Upper lobe of right lung (tissue), 1 donor: Measurements from ENCODE around the gene SLF2. TPM values are rescaled to one million over a fixed set of nuclear protein-coding genes. Genes with fewer than 3 reads are reported as not detected.

Experiments
- ATAC-seq: fragments of 200-7000 bp; cut with Tn5 transposase; one replicate; pipeline ENCODE4 v1.9.1; 2020; ENCODE audit warnings: mild to moderate bottlenecking, moderate library complexity
- DNase-seq: peaks from one replicate; pipeline ENCODE4 v3.0.0-alpha.2; 2020
- H3K27ac ChIP-seq: fragments of 200-600 bp; one replicate; pipeline ENCODE4 v1.8.0; 2022
- H3K27me3 ChIP-seq: fragments of 200-600 bp; one replicate; pipeline ENCODE4 v1.8.0; 2022; ENCODE audit warnings: mild to moderate bottlenecking
- H3K36me3 ChIP-seq: fragments of 200-600 bp; one replicate; pipeline ENCODE4 v1.8.0; 2022
- H3K4me1 ChIP-seq: fragments of 200-600 bp; one replicate; pipeline ENCODE4 v1.8.0; 2022
- H3K4me3 ChIP-seq: fragments of 200-600 bp; one replicate; pipeline ENCODE4 v1.8.0; 2022; ENCODE audit warnings: mild to moderate bottlenecking
- H3K9me3 ChIP-seq: fragments of 200-600 bp; one replicate; pipeline ENCODE4 v1.8.0; 2022
- intact Hi-C: fragments of 100-400 bp; cut with DNase I; formaldehyde crosslinking; loops from one replicate; pipeline ENCODE4 v1.11.0; 2022
- total RNA-seq: library from RNA; stranded (reverse); fragmentation: NEBNext Ultra II Directional; extraction: Animal tissue kit (Norgen Biotek cat#: 25700); gene quantifications from one replicate; pipeline ENCODE4 v1.2.1, GENCODE V29; 2021
- TF ChIP-seq, protein P1 (sequence below): fragments of 200-600 bp; IDR thresholded peaks from one replicate; pipeline ENCODE4 v1.8.0; 2022; ENCODE audit warnings: antibody characterized with exemption
- donor health status: DM: no; HTN: yes; CAD: no; lungs with severe emphysema.

The SLF2 gene
- total RNA-seq, 1 donor from 2014 or later = 32.9 TPM

DNA sequence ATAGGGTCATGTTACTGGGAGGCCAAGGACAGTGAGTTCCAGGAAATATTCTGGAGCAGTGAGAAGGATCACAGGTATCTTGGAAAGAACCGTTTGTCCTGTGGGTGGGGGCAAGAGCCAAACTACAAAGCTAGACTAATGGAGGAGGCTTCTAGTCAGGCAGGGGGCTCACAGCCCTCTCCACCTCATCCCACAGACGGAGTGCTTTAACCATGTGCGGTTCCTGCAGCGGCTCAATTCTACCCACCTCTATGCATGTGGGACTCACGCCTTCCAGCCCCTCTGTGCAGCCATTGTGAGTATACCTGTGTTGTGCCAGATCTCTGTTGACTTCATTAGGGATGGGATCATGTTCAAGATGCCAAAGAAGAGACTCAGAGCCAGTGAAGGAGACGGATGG lies 64.7 kb downstream of the SLF2 start:
- H3K27ac ChIP-seq = no peak overlapping the region
- H3K9me3 ChIP-seq = no peaks in the 10 kb centered on the region
- ATAC-seq (no peak), DNase-seq (no peak)
- TF ChIP-seq, protein P1, sequence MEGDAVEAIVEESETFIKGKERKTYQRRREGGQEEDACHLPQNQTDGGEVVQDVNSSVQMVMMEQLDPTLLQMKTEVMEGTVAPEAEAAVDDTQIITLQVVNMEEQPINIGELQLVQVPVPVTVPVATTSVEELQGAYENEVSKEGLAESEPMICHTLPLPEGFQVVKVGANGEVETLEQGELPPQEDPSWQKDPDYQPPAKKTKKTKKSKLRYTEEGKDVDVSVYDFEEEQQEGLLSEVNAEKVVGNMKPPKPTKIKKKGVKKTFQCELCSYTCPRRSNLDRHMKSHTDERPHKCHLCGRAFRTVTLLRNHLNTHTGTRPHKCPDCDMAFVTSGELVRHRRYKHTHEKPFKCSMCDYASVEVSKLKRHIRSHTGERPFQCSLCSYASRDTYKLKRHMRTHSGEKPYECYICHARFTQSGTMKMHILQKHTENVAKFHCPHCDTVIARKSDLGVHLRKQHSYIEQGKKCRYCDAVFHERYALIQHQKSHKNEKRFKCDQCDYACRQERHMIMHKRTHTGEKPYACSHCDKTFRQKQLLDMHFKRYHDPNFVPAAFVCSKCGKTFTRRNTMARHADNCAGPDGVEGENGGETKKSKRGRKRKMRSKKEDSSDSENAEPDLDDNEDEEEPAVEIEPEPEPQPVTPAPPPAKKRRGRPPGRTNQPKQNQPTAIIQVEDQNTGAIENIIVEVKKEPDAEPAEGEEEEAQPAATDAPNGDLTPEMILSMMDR = no peak
- intact Hi-C loops = no loop called here
- H3K36me3 ChIP-seq = peaks cover 21% of the 10 kb centered on the region
- H3K4me1 ChIP-seq = no peaks in the 10 kb centered on the region
- H3K4me3 ChIP-seq = no peak overlapping the region
- no peaks in the 10 kb centered on the region for H3K27me3 ChIP-seq

DNA sequence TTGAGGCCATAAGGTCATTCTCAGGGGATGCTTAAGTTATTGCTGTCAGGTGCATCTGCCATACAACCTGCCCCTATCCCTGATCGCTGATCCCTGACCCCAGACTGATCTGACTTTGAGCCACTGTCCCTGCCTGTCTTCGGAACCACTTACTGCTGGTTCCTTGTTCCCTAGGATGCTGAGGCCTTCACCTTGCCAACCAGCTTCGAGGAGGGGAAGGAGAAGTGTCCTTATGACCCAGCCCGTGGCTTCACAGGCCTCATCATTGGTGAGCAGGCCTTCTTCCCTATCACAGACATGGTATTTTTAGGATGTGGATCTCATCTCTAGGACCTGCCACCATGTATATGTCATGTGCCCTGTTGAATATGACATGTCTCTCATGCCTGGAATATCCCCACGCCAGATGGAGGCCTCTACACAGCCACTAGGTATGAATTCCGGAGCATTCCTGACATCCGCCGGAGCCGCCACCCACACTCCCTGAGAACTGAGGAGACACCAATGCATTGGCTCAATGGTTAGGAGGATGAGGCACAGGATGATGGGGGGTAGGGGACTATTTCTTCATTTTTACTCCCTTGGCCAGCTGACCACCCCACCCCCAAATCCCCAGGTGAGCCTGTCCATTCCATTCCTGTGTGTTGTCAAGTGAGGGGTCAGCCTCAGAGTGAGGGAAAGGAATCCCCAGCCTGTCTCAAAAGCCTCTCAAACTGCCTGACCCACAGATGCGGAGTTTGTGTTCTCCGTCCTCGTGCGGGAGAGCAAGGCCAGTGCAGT lies 65.5 kb downstream of the SLF2 start:
- no peaks in the 10 kb centered on the region for H3K4me1 ChIP-seq
- no peak overlapping the region for H3K4me3 ChIP-seq
- no peak overlapping the region for H3K27ac ChIP-seq
- ATAC-seq = no peak
- no peak for DNase-seq
- no peaks in the 10 kb centered on the region for H3K9me3 ChIP-seq
- TF ChIP-seq, protein P1 = no peak
- H3K36me3 ChIP-seq = peaks cover 30% of the 10 kb centered on the region
- H3K27me3 ChIP-seq = no peaks in the 10 kb centered on the region
- intact Hi-C loops = no loop called here

DNA sequence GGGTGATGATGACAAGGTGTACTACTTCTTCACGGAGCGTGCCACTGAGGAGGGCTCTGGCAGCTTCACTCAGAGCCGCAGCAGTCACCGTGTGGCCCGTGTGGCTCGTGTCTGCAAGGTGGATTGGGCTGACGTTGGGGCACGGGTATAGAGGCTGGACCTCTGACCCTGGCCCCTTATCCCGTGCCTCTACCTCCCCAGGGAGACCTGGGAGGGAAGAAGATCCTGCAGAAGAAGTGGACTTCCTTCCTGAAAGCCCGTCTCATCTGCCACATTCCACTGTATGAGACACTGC lies 66.1 kb downstream of the SLF2 start:
- H3K36me3 ChIP-seq = peaks cover 34% of the 10 kb centered on the region
- ATAC-seq = no peak
- TF ChIP-seq, protein P1 = no peak

DNA sequence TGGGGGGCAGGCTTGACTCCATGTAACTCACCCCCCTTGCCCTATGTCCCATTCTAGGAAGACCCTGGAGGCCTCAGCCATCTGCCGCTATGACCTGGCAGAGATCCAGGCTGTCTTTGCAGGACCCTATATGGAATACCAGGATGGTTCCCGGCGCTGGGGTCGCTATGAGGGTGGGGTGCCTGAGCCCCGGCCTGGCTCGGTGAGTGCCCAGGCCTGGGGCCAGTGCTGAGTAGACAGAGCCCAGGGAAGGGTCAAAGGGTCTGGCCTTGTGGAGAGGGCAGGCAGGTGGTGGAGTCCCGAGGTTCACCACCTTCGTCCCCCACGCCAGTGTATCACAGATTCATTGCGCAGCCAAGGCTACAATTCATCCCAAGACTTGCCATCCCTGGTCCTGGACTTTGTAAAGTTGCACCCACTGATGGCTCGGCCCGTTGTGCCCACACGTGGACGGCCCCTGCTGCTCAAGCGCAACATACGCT lies 67.1 kb downstream of the SLF2 start:
- Histone ChIP-seq H3K4me1 (no peaks in the 10 kb centered on the region), H3K9me3 (no peaks in the 10 kb centered on the region), H3K27me3 (no peaks in the 10 kb centered on the region), H3K27ac (no peak overlapping the region), H3K4me3 (no peak overlapping the region), H3K36me3 (peaks cover 34% of the 10 kb centered on the region)
- DNase-seq (no peak), ATAC-seq (no peak)
- TF ChIP-seq, protein P1 = no peak
- intact Hi-C loops = no loop called here

More for the DNA sequence above, 66.1 kb downstream of the SLF2 start:
- no peak for DNase-seq
- Histone ChIP-seq H3K4me3 (no peak overlapping the region), H3K9me3 (no peaks in the 10 kb centered on the region), H3K4me1 (no peaks in the 10 kb centered on the region), H3K27ac (no peak overlapping the region), H3K27me3 (no peaks in the 10 kb centered on the region)
- intact Hi-C loops = no loop called here

DNA sequence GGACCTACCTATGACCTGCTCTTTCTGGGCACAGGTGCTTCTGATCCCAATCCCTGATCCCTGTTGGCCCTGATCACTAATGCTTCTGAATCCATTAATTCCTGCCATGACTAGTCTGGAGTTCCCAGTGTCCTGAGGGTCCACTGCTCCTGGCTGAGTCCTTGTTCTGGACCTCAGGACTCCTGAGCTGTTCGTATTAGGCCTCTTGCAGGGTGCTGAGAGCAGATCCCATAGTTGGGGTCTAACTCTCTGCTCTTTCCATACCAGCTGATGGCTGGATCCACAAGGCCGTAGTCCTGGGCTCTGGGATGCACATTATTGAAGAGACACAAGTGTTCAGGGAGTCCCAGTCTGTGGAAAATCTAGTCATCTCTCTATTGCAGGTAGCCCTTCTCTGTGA lies 67.5 kb downstream of the SLF2 start:
- intact Hi-C loops = no loop called here
- TF ChIP-seq, protein P1 = no peak
- Histone ChIP-seq H3K27ac (no peak overlapping the region), H3K9me3 (no peaks in the 10 kb centered on the region), H3K27me3 (no peaks in the 10 kb centered on the region), H3K4me3 (no peak overlapping the region), H3K4me1 (no peaks in the 10 kb centered on the region), H3K36me3 (peaks cover 34% of the 10 kb centered on the region)
- ATAC-seq (no peak), DNase-seq (no peak)

DNA sequence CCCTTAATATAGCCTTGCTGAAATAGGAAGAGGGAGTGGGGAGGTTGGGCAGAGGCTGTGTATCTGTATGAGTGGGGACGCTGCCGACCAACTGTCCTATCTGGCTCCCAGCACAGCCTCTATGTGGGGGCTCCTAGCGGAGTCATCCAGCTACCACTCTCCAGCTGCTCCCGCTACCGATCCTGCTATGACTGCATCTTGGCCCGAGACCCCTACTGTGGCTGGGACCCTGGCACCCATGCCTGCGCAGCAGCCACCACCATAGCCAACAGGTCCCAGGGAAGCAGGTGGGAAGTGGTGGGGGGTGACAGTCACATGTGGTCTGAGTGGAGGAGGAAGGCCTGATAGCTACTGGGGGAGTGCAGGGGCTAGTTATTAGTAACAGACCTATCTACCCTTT lies 67.9 kb downstream of the SLF2 start:
- Histone ChIP-seq H3K4me3 (no peak overlapping the region), H3K27ac (no peak overlapping the region), H3K4me1 (no peaks in the 10 kb centered on the region), H3K27me3 (no peaks in the 10 kb centered on the region), H3K36me3 (peaks cover 38% of the 10 kb centered on the region), H3K9me3 (no peaks in the 10 kb centered on the region)
- TF ChIP-seq, protein P1 = no peak
- DNase-seq (no peak), ATAC-seq (no peak)
- intact Hi-C loops = no loop called here
